ENCODE results near the gene STK11.

The STK11 gene

DNA sequence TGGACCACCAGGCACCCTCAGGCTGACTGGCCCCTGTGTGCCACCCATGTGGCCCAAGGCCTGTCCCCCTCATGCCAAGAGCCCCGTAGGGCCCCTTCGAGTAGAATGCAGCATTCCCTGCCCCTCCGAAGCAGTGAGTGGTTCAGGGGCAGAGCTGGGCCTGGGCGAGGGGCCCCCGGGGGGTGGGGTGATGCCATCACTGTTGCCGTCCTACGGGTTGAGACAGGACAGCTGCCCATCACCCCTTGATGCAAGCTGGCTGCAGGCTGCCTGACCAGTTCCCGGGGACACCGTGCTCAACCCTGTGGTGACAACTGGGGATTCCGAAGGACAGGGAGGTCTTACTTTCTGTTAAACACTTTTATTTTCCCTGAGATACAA is 36.2 kb upstream of the STK11 start:
- Histone ChIP-seq H3K4me3 (ENCODE audit: low read depth in 1 of 5, low read length in 5 of 5) (peak overlapping the region in 4 of 5 donors; percentile 17 to 50 (median 25)), H3K27ac (ENCODE audit: low read depth, low read length) (peak overlapping the region; percentile 97), H3K9me3 (ENCODE audit: control insufficient read depth in 5 of 5, low read length in 5 of 5) (no peaks in the 10 kb centered on the region), H3K9ac (ENCODE audit: low read length in 5 of 5) (peak overlapping the region in 4 of 5 donors; percentile 56 to 83 (median 69)), H3K36me3 (ENCODE audit: control insufficient read depth in 5 of 5, insufficient read depth in 5 of 5, low read length in 5 of 5) (peaks cover 0 to 21% (median 9%) of the 10 kb centered on the region in 5 donors), H3K27me3 (ENCODE audit: control insufficient read depth in 5 of 5, insufficient read depth in 4 of 5, low read length in 5 of 5) (no peaks in the 10 kb centered on the region), H3K4me1 (ENCODE audit: control insufficient read depth in 5 of 5, insufficient read depth in 5 of 5, low read length in 5 of 5) (peaks cover 3 to 91% (median 70%) of the 10 kb centered on the region in 5 donors)

DNA sequence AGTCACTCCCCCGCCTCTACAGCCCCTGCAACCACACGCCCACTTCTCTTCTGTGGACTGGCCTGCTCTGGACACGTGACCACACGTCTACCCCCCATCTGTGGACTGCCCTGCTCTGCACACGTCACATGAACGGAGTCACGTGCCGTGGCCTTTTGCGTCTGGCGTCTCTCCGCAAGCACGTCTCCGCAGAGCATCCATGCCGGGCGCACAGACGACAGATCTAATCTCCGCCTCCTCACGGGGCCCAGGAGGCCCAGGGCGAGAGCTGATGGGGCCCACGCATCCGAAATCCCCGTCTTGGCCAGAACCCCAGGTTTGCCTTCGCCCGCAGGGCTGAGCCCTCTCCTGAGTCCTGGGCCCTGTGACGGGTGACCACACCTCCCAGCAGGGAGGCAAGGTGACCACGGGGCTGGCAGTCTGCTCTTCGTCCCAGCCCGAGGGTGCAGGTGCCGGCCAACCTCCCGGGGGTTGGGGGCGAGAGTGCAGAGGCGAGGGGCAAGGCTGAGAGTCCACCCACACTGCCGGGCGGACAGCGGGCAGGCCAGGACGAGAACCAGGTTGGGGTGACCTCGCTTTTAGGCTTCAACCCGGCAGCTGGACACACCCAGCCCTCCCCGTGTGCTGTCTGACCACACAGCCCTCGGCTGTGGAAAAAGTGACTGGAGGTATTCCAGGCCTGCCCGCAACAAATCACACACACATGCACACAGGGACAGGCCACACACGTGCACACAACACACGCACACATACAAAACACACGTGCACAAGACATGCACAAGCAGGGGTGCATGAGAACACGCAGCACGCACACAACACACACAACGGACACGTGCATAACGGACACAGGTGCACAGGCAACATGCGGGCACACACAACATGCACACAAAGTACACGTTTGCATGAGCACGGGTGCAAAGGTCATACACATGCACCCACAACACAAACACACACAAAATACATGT is 35.4 kb upstream of the STK11 start:
- peaks cover 0 to 21% (median 9%) of the 10 kb centered on the region in 5 donors for H3K36me3 ChIP-seq (ENCODE audit: control insufficient read depth in 5 of 5, insufficient read depth in 5 of 5, low read length in 5 of 5)
- H3K27me3 ChIP-seq (ENCODE audit: control insufficient read depth in 5 of 5, insufficient read depth in 4 of 5, low read length in 5 of 5): no peaks in the 10 kb centered on the region
- no peaks in the 10 kb centered on the region for H3K9me3 ChIP-seq (ENCODE audit: control insufficient read depth in 5 of 5, low read length in 5 of 5)
- peak overlapping the region in 4 of 5 donors; percentile 22 to 50 (median 25) for H3K4me3 ChIP-seq (ENCODE audit: low read depth in 1 of 5, low read length in 5 of 5)
- peak overlapping the region in 3 of 5 donors; percentile 66 to 83 (median 72) for H3K9ac ChIP-seq (ENCODE audit: low read length in 5 of 5)
- H3K4me1 ChIP-seq (ENCODE audit: control insufficient read depth in 5 of 5, insufficient read depth in 5 of 5, low read length in 5 of 5): peaks cover 3 to 85% (median 67%) of the 10 kb centered on the region in 5 donors
- peak overlapping the region; percentile 97 for H3K27ac ChIP-seq (ENCODE audit: low read depth, low read length)

DNA sequence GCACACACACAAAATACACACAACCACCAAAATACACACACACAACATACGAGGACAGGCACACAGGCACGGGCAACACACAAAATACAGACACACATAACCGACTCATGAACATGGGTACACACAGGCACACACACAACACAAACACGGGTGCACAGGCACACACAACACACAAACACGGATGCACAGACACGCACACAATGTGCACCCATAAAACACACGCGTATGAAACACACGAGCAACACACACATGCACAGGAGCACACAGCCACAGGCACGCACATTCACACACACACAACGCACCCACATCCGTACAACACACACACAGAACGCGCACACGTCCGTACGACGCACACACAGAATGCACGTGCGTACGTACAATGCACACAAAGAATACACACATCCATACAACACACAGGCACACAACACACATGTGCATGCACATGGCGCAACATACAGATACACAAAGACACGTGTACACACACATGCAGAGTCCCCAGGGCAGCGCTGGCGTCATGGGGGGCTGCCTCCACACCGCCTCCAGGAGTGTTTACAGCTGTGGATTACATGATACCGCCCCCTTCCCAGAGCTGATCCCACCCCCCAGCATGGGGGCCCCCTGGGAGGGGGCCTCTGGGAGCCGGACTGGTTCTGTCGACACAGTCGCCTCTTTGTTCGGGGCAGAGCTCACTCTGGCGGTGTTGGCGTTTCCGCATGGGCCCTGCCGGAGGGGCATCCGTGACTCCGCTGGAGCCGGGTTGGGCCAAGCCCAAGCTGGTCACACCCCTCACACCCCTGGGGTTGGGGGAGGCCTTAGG is 34.4 kb upstream of the STK11 start:
- Histone ChIP-seq H3K27me3 (ENCODE audit: control insufficient read depth in 5 of 5, insufficient read depth in 4 of 5, low read length in 5 of 5) (no peaks in the 10 kb centered on the region), H3K4me1 (ENCODE audit: control insufficient read depth in 5 of 5, insufficient read depth in 5 of 5, low read length in 5 of 5) (peaks cover 3 to 78% (median 62%) of the 10 kb centered on the region in 5 donors), H3K36me3 (ENCODE audit: control insufficient read depth in 5 of 5, insufficient read depth in 5 of 5, low read length in 5 of 5) (peaks cover 0 to 21% (median 9%) of the 10 kb centered on the region in 5 donors), H3K9me3 (ENCODE audit: control insufficient read depth in 5 of 5, low read length in 5 of 5) (no peaks in the 10 kb centered on the region), H3K4me3 (ENCODE audit: low read depth in 1 of 5, low read length in 5 of 5) (peak overlapping the region in 4 of 5 donors; percentile 2 to 49 (median 24)), H3K27ac (ENCODE audit: low read depth, low read length) (peak overlapping the region; percentile 97), H3K9ac (ENCODE audit: low read length in 5 of 5) (peak overlapping the region in 1 of 5 donors; percentile 94)

GRCh38 chr19:1171755-1172352 is 33.7 kb upstream of the STK11 start:
- Histone ChIP-seq H3K9me3 (ENCODE audit: control insufficient read depth in 5 of 5, low read length in 5 of 5) (no peaks in the 10 kb centered on the region), H3K36me3 (ENCODE audit: control insufficient read depth in 5 of 5, insufficient read depth in 5 of 5, low read length in 5 of 5) (peaks cover 0 to 15% (median 4%) of the 10 kb centered on the region in 5 donors), H3K4me1 (ENCODE audit: control insufficient read depth in 5 of 5, insufficient read depth in 5 of 5, low read length in 5 of 5) (peaks cover 3 to 73% (median 59%) of the 10 kb centered on the region in 5 donors), H3K27ac (ENCODE audit: low read depth, low read length) (peak overlapping the region; percentile 97), H3K4me3 (ENCODE audit: low read depth in 1 of 5, low read length in 5 of 5) (peak overlapping the region in 4 of 5 donors; percentile 49 to 85 (median 74)), H3K9ac (ENCODE audit: low read length in 5 of 5) (peak overlapping the region; percentile 48 to 95 (median 90)), H3K27me3 (ENCODE audit: control insufficient read depth in 5 of 5, insufficient read depth in 4 of 5, low read length in 5 of 5) (no peaks in the 10 kb centered on the region)

GRCh38 chr19:1172353-1173158 is 33.0 kb upstream of the STK11 start:
- peaks cover 6 to 73% (median 58%) of the 10 kb centered on the region in 5 donors for H3K4me1 ChIP-seq (ENCODE audit: control insufficient read depth in 5 of 5, insufficient read depth in 5 of 5, low read length in 5 of 5)
- peak overlapping the region in 4 of 5 donors; percentile 72 to 85 (median 74) for H3K4me3 ChIP-seq (ENCODE audit: low read depth in 1 of 5, low read length in 5 of 5)

GRCh38 chr19:1173159-1173844 is 32.3 kb upstream of the STK11 start:
- Histone ChIP-seq H3K4me3 (ENCODE audit: low read depth in 1 of 5, low read length in 5 of 5) (peak overlapping the region; percentile 72 to 85 (median 74)), H3K36me3 (ENCODE audit: control insufficient read depth in 5 of 5, insufficient read depth in 5 of 5, low read length in 5 of 5) (peaks cover 0 to 6% (median 0%) of the 10 kb centered on the region in 5 donors), H3K27ac (ENCODE audit: low read depth, low read length) (peak overlapping the region; percentile 97), H3K4me1 (ENCODE audit: control insufficient read depth in 5 of 5, insufficient read depth in 5 of 5, low read length in 5 of 5) (peaks cover 6 to 70% (median 53%) of the 10 kb centered on the region in 5 donors), H3K9ac (ENCODE audit: low read length in 5 of 5) (peak overlapping the region in 4 of 5 donors; percentile 86 to 95 (median 92)), H3K27me3 (ENCODE audit: control insufficient read depth in 5 of 5, insufficient read depth in 4 of 5, low read length in 5 of 5) (no peaks in the 10 kb centered on the region), H3K9me3 (ENCODE audit: control insufficient read depth in 5 of 5, low read length in 5 of 5) (no peaks in the 10 kb centered on the region)

More at GRCh38 chr19:1172353-1173158, 33.0 kb upstream of the STK11 start:
- no peaks in the 10 kb centered on the region for H3K9me3 ChIP-seq (ENCODE audit: control insufficient read depth in 5 of 5, low read length in 5 of 5)
- peak overlapping the region; percentile 48 to 95 (median 90) for H3K9ac ChIP-seq (ENCODE audit: low read length in 5 of 5)
- H3K27me3 ChIP-seq (ENCODE audit: control insufficient read depth in 5 of 5, insufficient read depth in 4 of 5, low read length in 5 of 5): no peaks in the 10 kb centered on the region
- H3K27ac ChIP-seq (ENCODE audit: low read depth, low read length): peak overlapping the region; percentile 97
- peaks cover 0 to 8% (median 0%) of the 10 kb centered on the region in 5 donors for H3K36me3 ChIP-seq (ENCODE audit: control insufficient read depth in 5 of 5, insufficient read depth in 5 of 5, low read length in 5 of 5)

GRCh38 chr19:1173845-1174809 is 31.5 kb upstream of the STK11 start, which contains the start of gene SBNO2:
Gene SBNO2, minus strand, starts transcription at chr19:1174268. Its CDS starts 19,992 bp downstream, at chr19:1154276.
- peak within 1 kb of the TSS in 4 of 5 donors; percentile 86 to 95 (median 92) for H3K9ac ChIP-seq (ENCODE audit: low read length in 5 of 5)
- peak within 1 kb of the TSS; percentile 97 for H3K27ac ChIP-seq (ENCODE audit: low read depth, low read length)
- H3K36me3 ChIP-seq (ENCODE audit: control insufficient read depth in 5 of 5, insufficient read depth in 5 of 5, low read length in 5 of 5): peaks cover 0 to 6% (median 0%) of the 10 kb centered on the region in 5 donors
- H3K4me3 ChIP-seq (ENCODE audit: low read depth in 1 of 5, low read length in 5 of 5): peak within 1 kb of the TSS; percentile 72 to 85 (median 74)
- H3K9me3 ChIP-seq (ENCODE audit: control insufficient read depth in 5 of 5, low read length in 5 of 5): no peaks in the 10 kb centered on the region
- peaks cover 6 to 62% (median 47%) of the 10 kb centered on the region in 5 donors for H3K4me1 ChIP-seq (ENCODE audit: control insufficient read depth in 5 of 5, insufficient read depth in 5 of 5, low read length in 5 of 5)
- H3K27me3 ChIP-seq (ENCODE audit: control insufficient read depth in 5 of 5, insufficient read depth in 4 of 5, low read length in 5 of 5): no peaks in the 10 kb centered on the region
